Endothelial cell (in vitro differentiated cells): ENCODE measurements around the gene NCAPD2. TPM values are rescaled to one million over a fixed set of nuclear protein-coding genes. Genes with fewer than 3 reads are reported as not detected.

Experiments used
- DNase-seq: peaks from one replicate; pipeline ENCODE4 v3.0.0; 2021; ENCODE audit warnings: low spot score
- H3K27ac Mint-ChIP-seq: one replicate; pipeline ENCODE4 v1.8.0; 2021; ENCODE audit warnings: mixed read lengths, inconsistent platforms; ENCODE audit not compliant: unreplicated experiment
- H3K27me3 Mint-ChIP-seq: one replicate; pipeline ENCODE4 v1.8.0; 2021; ENCODE audit warnings: mild to moderate bottlenecking, moderate library complexity, mixed read lengths, inconsistent platforms; ENCODE audit not compliant: unreplicated experiment
- H3K36me3 Mint-ChIP-seq: one replicate; pipeline ENCODE4 v1.8.0; 2021; ENCODE audit warnings: mild to moderate bottlenecking, low read depth, mixed read lengths, inconsistent platforms; ENCODE audit not compliant: unreplicated experiment
- H3K4me1 Mint-ChIP-seq: one replicate; pipeline ENCODE4 v1.8.0; 2021; ENCODE audit warnings: mild to moderate bottlenecking, mixed read lengths, inconsistent platforms; ENCODE audit not compliant: unreplicated experiment
- H3K4me3 Mint-ChIP-seq: one replicate; pipeline ENCODE4 v1.8.0; 2021; ENCODE audit warnings: mild to moderate bottlenecking, mixed read lengths, inconsistent platforms; ENCODE audit not compliant: unreplicated experiment
- H3K9me3 Mint-ChIP-seq: one replicate; pipeline ENCODE4 v1.8.0; 2021; ENCODE audit warnings: mixed read lengths, inconsistent platforms; ENCODE audit not compliant: unreplicated experiment
- total RNA-seq: library from RNA; stranded (reverse); fragmentation: NEBNext Ultra II Directional; extraction: Animal tissue kit (Norgen Biotek cat#: 25700); gene quantifications from one replicate; pipeline ENCODE4 v1.2.1, GENCODE V29; 2021; ENCODE audit not compliant: unreplicated experiment
- TF ChIP-seq, protein P1 (sequence below): fragments of 200-600 bp; sonication (generic); IDR thresholded peaks from one replicate; pipeline ENCODE4 v1.5.0; 2021; ENCODE audit warnings: antibody characterized with exemption; ENCODE audit not compliant: unreplicated experiment

Gene NCAPD2
- total RNA-seq, 1 donor from 2014 or later, result 25.3 TPM

DNA sequence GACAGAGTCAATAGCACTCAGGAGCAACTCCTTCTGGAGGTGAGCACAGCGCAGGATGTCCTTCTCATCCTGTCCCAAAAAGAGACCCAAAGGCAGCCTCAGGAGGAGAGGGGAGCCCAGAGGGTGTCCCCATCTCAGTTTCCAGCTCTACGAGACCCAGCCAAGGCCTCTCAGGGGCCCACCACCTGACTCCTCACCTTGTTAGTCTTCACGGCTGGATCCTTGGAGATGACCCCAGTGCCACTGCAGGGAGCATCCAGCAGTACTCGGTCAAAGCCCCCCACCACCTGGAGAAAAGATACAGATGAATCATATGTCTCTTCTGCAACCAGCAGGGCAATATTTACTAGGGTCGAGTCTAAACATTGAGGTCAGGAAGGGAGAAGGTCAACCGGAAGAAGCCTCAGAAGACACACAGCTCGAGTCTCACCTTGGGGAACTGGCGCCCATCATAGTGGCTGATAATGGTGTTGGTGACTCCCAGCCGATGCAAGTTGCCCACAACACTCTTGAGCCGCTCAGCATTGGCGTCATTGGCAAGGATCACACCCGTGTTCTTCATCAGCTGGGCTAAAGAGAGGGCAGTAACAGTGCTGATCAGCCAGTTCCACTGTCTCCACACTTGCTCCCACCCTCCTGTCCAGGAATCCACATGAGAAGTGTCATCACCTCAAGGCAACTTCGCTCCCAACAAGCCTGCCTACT is 66.8 kb downstream of the NCAPD2 start:
- Mint-ChIP-seq H3K4me1 (peaks cover 7% of the 10 kb centered on the region), H3K36me3 (peaks cover 32% of the 10 kb centered on the region), H3K27me3 (peaks cover 9% of the 10 kb centered on the region), H3K9me3 (no peaks in the 10 kb centered on the region), H3K4me3 (peak overlapping the region; percentile 79), H3K27ac (no peak overlapping the region)
- no peak for DNase-seq
- TF ChIP-seq, protein P1, sequence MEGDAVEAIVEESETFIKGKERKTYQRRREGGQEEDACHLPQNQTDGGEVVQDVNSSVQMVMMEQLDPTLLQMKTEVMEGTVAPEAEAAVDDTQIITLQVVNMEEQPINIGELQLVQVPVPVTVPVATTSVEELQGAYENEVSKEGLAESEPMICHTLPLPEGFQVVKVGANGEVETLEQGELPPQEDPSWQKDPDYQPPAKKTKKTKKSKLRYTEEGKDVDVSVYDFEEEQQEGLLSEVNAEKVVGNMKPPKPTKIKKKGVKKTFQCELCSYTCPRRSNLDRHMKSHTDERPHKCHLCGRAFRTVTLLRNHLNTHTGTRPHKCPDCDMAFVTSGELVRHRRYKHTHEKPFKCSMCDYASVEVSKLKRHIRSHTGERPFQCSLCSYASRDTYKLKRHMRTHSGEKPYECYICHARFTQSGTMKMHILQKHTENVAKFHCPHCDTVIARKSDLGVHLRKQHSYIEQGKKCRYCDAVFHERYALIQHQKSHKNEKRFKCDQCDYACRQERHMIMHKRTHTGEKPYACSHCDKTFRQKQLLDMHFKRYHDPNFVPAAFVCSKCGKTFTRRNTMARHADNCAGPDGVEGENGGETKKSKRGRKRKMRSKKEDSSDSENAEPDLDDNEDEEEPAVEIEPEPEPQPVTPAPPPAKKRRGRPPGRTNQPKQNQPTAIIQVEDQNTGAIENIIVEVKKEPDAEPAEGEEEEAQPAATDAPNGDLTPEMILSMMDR, result no peak

DNA sequence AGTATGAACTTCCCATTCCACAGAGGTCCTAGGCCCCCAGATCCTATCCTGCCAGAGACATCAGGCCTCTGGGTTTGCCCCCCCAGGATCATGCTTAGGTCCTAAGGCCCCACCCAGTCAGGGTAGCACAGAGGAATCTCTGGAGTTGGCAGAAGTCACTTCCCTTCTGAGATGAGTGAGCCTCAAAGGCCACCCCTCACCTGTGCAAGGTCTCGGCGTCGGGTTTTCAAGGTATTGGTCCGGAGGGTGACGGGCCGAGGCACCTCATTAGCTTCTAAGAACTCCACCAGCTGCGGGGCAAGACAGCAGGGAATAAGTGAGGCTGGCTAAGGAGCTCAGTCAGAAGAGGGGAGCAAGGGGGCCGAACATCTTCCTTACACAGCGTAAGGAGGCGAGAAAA is 69.0 kb downstream of the NCAPD2 start:
- Mint-ChIP-seq H3K27ac (no peak overlapping the region), H3K9me3 (no peaks in the 10 kb centered on the region), H3K4me1 (peaks cover 10% of the 10 kb centered on the region), H3K36me3 (peaks cover 41% of the 10 kb centered on the region), H3K27me3 (peaks cover 9% of the 10 kb centered on the region), H3K4me3 (peak overlapping the region; percentile 83)
- TF ChIP-seq, protein P1, result no peak
- no peak for DNase-seq

DNA sequence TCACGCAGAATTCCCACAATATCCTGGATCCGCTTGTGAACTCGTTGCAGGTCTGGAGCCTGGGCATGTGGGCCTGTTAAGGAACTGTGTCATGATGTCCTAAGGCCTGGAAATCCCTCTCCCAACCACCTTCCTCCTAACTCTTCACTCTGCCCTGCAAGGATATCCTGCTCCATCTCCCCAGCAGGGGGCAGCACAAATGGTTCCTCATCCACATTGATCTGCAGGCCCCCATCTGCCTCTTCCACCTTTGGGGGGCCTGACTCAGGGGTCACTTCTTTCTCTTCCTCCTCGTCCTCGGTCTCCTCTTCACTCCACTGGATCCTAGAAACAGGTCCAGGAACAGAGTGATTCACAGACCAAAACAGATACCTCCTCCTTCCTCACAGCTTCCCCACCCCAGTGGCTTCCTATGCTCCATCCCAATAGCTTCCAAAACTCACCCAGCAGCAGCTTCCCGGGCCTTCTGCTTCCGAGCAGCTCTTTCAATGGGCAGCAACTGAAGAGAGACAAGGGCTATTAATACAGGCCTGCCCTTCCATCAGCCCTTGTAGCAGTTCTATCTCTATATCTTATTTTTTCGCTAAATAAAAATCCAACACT is 69.6 kb downstream of the NCAPD2 start:
- Mint-ChIP-seq H3K36me3 (peaks cover 41% of the 10 kb centered on the region), H3K4me1 (peaks cover 10% of the 10 kb centered on the region), H3K9me3 (no peaks in the 10 kb centered on the region), H3K27me3 (peaks cover 12% of the 10 kb centered on the region), H3K4me3 (no peak overlapping the region), H3K27ac (peak overlapping the region; percentile 45)
- DNase-seq, result peak; percentile 73
- TF ChIP-seq, protein P1, result peak; percentile 84

DNA sequence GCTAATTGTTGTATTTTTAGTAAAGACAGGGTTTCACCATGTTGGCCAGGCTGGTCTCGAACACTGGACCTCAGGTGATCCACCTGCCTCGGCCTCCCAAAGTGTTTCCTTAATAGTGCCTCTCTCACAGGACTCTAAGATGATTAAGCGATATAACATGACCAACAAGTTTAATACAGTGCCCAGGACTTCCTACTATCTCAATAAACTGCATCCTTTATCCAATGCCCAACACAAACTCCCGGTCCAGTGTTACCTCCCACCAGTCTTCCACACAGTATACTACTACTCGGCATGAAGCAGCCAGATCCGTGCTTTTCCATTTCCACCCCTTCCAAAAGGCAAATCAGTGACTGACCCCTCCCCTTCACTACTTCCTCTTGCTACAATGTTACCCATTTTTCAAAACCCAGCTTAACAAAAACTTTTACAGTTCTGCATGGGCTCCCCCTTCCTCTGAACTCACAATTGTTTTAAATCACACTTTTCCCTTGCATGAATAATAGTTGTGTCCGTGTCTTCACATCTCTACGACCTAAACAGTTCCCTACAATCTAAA is 73.3 kb downstream of the NCAPD2 start:
- Mint-ChIP-seq H3K4me1 (peaks cover 10% of the 10 kb centered on the region), H3K27ac (peak overlapping the region; percentile 87), H3K27me3 (peaks cover 14% of the 10 kb centered on the region), H3K4me3 (peak overlapping the region; percentile 100), H3K9me3 (no peaks in the 10 kb centered on the region), H3K36me3 (peaks cover 35% of the 10 kb centered on the region)
- TF ChIP-seq, protein P1, result no peak
- DNase-seq, result no peak

DNA sequence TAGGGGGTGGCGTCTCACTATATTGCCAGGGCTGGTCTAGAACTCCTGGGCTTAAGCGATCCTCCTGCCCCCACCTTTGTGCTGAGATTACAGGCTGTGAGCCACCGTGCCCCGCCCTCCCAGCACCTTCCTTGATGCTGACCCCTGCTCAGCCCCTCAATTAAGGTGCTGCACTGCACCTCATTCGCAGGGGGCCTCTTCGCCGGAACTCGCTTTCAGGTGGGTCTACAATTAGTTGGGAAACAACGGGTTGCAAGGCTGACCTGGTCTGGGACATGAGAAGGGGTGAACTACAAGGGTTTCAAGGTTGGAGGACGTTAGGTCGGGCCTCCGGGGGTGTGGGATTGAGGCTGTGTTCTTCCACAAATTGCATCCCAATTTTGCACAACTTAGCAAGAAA is 75.4 kb downstream of the NCAPD2 start:
- Mint-ChIP-seq H3K27ac (no peak overlapping the region), H3K9me3 (no peaks in the 10 kb centered on the region), H3K4me1 (peaks cover 10% of the 10 kb centered on the region), H3K36me3 (peaks cover 39% of the 10 kb centered on the region), H3K4me3 (peak overlapping the region; percentile 79), H3K27me3 (peaks cover 11% of the 10 kb centered on the region)
- DNase-seq, result no peak
- TF ChIP-seq, protein P1, result no peak
